HL-60 (cell line): ENCODE data around the gene CREB5.

Experiments used
- CTCF ChIP-seq: IDR thresholded peaks from one replicate; pipeline ENCODE4 v1.5.1; 2011; ENCODE audit warnings: low read length, control low read depth, inconsistent platforms; ENCODE audit not compliant: insufficient read depth
- POLR2AphosphoS5 ChIP-seq: IDR thresholded peaks from 2 replicates; pipeline ENCODE4 v1.6.1; 2012; ENCODE audit warnings: low read depth

DNA sequence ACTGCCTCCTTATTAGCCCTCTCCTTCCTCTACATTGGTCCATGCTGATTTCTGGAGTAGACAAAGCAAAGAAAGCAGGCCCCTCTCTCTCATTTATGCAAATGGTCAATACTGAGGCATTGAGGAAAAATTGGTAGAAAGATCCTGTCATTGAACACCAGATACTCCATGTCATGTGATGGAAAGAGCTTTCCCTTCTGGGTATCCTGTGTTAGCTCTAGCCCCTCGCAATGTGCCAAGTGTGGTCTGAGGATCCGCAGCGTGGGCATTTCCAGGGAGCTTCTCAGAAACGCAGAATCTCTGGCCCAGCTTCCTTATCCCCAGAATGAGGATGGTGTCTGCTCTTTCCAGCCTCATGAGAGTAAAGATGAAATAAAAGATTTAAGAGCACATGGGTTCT lies 159.1 kb downstream of the CREB5 start:
- TF ChIP-seq POLR2AphosphoS5 (no peak), CTCF (no peak)
